ENCODE data around the gene IGFBP4.
"Not testable (repeated sequence)": the region's sequence is repeated elsewhere in the genome, so short reads cannot be mapped to it uniquely, and the experiment has no call there.

IGFBP4 gene

GRCh38 chr17:40443196-40443987 is at the start of gene IGFBP4:
IGFBP4 (plus strand) TSS chr17:40443450; CDS start chr17:40443736, 286 bp downstream.
- DNase-seq = peak in 43 of 51 donors; percentile 4 to 71 (median 39)

DNA sequence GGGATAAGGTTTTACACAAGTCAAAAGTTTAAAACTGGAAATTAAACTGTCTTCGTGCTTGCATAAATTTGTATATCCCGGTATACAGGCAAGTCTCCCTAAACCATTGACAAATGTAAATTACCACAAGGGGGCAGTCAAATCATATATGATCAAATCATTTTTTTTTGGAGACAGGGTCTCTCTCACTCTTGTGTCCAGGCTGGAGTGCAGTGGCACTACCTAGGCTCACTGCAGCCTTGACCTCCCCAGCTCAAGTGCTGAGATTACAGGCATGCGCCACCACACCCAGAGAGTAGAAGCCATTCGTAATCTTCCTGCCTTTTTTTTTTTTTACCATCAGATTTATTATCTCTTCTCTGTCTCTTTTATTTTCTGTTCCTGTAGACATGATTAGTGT is 44.1 kb upstream of the IGFBP4 start:
- DNase-seq = peak in 1 of 51 donors; percentile 23

- DNase-seq = no peak
Observed at GRCh38 chr17:40402668-40403067, 40.6 kb upstream of the IGFBP4 start.

- DNase-seq = no peak
Observed at GRCh38 chr17:40404003-40404402, 39.2 kb upstream of the IGFBP4 start.

- no peak for DNase-seq
Observed at GRCh38 chr17:40407460-40407859, 35.8 kb upstream of the IGFBP4 start.

- not testable (repeated sequence) for DNase-seq
Observed at GRCh38 chr17:40409540-40409939, 33.7 kb upstream of the IGFBP4 start.

GRCh38 chr17:40410082-40410481 is 33.2 kb upstream of the IGFBP4 start:
- DNase-seq = no peak

- no peak for DNase-seq
Observed at GRCh38 chr17:40411821-40412220, 31.4 kb upstream of the IGFBP4 start.

DNA sequence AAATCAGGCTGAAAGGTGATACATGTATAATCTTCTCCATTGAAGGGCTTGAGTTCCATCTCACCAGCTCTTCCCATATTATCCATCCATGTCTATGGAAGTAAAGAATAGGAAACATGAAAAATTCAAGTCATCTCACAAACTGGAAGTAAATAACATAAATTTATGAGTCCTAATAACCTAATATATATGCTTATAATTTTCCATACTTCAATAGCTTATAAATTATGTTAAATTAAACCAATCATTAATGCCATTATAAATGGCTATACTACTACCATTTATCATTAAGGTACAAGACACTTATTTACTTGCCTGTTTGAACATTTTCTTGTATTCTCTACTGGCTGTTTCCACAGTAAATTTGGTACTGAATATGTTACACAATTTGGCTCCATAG is 30.4 kb upstream of the IGFBP4 start:
- no peak for DNase-seq

GRCh38 chr17:40414312-40414711 is 28.9 kb upstream of the IGFBP4 start:
- not testable (repeated sequence) for DNase-seq

DNA sequence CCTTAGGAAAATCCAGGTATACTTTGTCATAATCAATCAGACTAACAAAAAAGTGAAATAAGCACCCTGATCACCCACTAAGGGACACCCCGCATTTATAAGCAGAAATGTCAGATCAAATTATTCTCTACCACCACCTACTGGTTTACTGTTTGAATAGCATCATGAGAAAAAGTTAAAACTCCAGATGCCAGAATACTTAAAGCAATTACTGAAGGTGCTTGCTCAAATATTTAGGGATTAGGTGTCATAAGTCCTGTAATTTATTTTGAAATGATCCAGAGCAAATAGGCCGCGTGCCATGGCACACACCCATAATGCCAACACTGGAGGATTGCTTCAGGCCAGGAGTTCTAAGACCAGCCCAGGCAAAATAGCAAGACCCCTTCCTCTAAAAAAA is 27.9 kb upstream of the IGFBP4 start:
- no peak for DNase-seq

GRCh38 chr17:40416671-40417070 is 26.6 kb upstream of the IGFBP4 start:
- DNase-seq = no peak

DNA sequence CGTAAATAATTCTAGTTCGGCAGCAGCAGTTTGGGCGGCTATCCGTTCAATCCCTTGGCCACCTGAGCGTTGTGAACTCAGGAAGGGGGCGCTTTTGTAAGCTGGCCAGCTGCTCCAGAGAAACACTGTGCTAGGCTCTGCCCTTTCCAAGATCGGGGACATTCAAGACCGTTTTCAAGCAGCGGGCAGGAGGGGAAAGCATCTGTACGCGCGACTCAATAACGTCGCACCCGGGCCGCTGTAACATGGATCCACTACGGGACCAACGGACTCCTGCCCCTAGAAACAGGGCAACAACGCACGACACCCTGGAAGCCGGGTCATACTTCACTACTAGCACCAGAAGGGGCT is 26.0 kb upstream of the IGFBP4 start:
- no peak for DNase-seq

DNA sequence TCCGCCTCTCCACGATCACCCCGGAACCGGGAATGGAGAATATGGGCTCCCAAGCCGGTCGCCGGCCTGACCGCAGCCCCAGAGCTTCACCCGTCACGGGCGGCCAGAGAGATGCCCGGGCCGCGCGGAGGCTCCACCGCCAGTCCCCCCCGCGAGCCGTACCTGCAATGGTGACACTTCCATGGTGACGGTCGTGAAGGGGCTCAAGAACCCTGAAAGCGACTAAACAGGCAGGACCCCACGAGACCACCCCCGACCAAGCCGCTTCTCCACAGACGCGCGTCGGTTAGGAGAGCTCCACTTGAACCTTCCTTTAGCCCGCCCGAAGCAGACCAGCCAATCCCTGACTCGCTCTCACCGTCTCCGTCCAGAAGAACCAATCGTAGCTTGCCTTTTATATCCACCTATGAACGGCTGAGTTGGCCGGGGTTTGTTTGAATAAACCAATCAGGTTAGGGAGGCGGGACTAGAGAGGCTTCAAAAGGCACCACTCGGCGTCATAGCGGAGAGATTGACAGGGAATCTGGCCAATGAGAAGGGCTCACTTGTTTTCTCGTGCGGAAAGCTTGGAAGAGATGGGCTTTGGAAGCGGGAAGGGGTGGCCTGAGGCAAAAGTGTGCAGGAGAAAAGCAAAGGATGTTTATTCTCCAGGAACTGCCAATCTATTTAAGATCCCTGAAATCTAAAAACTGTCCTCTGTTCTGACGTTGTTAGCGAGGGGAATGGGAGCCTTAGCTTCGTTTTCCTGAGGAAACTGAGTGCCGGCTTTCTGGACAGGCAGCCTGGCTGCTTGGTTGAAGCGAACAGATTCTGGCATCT is 25.4 kb upstream of the IGFBP4 start, which contains the start of gene TOP2A:
Gene TOP2A, minus strand, starts transcription at position 288 of the 819 bp plus-strand sequence. Its CDS starts 105 bp downstream, at position 183.
- DNase-seq = peak; percentile 39 to 99 (median 92)

DNA sequence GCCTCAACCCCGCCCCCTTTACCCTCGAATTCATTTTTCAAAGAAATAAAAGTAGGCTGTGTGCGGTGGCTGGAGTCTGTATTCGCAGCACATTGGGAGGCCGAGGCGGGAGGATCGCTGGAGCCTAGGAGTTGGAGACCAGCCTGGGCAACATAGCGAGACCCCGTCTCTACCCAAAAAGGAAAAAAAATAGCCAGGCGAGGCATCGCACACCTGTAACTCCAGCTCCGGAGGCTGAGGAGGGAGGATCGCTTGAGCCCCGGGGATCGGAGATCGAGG is 24.9 kb upstream of the IGFBP4 start:
- DNase-seq = peak in 1 of 51 donors; percentile 53

- DNase-seq = no peak
Observed at GRCh38 chr17:40419559-40420331, 23.5 kb upstream of the IGFBP4 start.

- no peak for DNase-seq
Observed at GRCh38 chr17:40422990-40423633, 20.1 kb upstream of the IGFBP4 start.

DNA sequence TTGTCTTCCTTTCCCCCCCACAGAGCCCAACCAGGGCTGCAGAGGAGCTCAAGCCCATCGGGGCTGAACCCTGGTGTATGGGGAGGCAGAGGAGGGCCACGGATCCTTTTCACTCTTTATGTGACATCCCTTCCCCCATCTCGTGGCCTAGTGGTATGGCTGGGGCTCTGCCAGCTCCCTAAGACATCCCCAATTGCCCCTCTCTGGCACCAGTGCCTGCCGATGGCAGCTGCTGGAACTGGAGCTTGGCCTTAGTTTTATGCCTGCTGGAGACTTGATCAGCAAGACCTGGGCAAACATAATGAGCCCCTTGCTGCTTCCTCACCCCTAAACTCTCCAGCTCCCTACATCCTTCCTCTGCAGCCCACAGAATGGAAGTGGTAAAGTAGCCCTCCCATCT is 17.5 kb upstream of the IGFBP4 start:
- DNase-seq = no peak

- DNase-seq = no peak
Observed at GRCh38 chr17:40427002-40427491, 16.2 kb upstream of the IGFBP4 start.

GRCh38 chr17:40430272-40431230 is 12.7 kb upstream of the IGFBP4 start:
- no peak for DNase-seq
